Measurements from ENCODE around the gene BRD1.
"Not testable (repeated sequence)": the region's sequence is repeated elsewhere in the genome, so short reads cannot be mapped to it uniquely, and the experiment has no call there.

BRD1 gene

DNA sequence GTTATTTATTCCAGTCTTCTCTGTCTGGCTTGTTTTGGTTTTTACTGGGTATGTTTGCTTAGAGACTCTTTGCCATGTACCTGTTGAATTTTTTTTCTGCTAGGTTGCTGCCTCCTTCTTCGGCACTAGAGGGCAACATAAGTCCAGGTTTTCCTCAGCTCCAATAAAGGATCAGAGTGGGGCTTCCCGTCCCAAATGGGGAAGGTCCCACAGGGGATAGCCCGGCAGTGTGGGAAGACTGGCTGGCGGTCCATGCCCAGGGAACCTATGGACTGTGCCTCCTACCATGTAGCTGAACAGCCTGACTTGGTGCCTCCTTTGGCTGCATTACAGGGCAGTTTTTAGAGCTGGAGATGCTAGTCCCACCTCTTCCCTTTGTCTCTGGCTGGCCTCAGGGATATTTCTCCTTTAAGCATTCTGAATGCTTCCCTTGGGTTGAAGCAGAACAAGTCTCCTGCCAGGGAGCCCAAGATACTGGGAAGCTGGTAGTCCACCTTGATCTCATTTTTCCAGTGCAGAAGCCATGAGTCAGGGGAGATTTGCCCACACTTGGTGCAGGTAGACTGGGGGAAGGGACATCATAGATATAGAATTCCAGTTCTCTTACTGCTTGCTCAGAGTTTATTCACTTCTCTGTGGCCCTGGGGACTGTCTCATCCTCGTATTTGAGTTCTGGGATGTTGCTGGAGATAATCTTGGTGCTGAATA, 60.2 kb downstream of the BRD1 start:
- peak; percentile 46 for DNase-seq

DNA sequence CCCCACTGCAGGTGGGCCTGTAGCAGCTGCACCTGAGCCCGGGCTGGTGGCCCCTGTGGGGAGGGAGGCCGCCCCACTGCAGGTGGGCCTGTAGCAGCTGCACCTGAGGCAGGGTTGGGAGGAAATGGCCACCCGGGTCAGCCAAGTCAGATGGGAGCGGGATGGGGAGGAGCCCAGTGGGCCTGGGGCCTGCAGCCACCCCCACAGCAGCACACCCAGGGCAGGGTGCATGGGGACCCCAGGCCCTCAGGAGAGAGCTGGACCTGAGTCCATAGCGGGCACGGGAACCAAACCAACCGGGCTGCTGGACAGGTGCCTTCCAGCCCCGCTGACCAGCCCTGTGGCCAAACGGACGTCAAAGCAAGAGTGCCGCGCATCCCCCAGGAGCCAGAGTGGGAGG, 61.7 kb downstream of the BRD1 start:
- no peak for DNase-seq

DNA sequence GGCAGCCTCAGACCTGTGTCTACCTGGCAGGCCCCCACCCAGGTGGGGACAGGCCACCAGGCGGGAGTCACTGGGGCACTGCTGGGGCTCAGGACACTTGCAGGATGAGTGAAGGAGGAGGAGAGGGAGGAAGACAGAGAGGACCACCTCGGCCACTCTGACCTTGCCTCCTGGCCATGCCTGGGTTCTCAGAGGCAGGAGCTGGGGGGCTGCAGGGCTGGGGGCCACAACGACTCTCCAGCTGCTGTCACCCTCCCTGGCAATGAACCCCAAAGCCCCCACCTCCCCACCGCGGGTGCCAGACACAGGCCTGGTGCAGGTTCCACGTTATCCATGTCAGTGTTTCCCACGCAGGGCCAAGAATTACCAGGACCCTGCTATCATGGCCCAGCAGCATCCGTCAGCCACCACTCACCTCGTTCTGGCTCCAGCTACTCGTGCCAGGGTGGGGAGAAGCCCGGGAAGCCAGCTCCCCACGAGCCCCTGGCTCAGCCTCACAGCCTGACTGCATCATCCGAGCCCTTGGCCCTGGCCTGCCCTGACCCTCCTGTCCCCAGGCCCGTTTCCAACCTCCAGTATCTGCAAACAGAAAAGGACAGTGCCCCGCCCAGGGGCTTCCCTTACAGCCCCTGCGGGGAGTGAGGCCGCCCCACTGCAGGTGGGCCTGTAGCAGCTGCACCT, 62.4 kb downstream of the BRD1 start:
- DNase-seq, result no peak

DNA sequence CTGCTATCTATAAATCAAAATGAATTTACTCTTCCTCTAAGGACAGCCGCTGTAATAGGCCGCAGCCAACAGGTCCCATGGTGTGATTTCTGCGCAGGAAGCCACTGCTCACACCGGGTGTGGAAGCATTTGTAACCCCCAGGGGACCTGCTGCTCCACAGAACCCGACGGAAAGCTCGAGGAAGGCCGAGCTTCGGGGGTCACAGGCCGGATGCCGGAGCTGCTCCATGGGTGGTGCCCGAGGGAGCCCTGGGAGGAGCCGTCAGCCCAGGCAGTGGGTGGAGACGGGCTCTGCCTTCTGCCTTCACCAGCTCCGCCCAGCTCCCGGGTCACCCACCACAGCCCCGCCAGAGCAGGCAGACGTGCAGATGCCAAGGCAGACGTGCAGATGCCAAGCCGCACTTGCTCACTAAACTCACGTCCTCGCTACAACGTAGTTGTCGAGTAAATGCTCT, 63.5 kb downstream of the BRD1 start:
- DNase-seq, result no peak

DNA sequence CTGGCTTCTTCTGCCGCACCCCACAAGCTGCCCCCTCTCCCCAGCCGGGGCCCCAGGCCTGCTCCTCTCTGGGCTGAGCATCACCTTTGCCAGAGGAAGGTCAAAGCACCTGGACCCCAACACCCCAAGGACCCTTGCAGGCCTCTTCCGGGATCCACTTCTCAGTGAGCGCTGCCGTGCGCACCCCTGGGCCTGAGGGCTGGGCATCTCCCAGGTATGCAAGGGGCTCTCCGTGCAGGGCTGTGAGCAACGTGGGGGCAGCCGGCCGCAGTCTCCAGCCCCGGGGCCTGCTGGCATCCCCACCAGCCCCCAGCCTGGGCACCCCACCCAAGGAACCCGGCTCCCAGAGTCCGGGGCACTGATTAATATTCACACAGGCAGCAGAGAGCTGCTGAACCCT, 64.0 kb downstream of the BRD1 start:
- DNase-seq, result no peak

DNA sequence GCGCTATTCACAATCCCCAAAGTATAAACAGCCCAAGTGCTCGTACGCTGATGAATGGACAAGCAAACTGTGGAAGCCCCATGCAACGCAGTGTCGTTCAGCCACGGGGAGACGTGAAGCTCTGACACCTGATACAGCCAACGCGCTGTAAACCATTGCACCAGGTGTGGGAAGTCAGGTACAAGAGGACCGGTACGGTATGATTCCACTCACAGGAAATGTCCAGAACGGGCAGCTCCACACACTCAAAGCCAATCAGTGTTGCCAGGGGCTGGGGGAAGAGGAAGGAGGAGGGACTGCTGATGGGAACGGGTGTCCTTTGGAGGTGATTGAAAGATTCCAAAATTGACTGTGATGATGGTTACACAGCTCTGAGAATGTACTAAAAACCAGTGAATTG, 64.5 kb downstream of the BRD1 start:
- DNase-seq, result no peak

DNA sequence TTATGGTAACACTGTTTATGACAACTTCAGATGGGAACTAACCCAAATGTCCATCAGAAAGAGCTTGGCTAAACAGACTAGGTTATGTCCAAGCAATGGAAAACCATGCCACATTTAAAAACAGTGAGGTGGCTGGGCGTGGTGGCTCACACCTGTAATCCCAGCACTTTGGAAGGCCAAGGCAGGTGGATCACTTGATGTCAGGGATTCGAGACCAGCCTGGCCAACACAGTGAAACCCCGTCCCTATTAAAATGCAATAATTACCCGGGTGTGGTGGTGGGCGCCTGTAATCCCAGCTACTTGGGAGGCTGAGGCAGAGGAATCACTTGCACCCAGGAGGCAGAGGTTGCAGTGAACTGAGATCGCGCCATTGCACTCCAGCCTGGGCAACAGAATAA, 65.1 kb downstream of the BRD1 start:
- DNase-seq, result not testable (repeated sequence)

DNA sequence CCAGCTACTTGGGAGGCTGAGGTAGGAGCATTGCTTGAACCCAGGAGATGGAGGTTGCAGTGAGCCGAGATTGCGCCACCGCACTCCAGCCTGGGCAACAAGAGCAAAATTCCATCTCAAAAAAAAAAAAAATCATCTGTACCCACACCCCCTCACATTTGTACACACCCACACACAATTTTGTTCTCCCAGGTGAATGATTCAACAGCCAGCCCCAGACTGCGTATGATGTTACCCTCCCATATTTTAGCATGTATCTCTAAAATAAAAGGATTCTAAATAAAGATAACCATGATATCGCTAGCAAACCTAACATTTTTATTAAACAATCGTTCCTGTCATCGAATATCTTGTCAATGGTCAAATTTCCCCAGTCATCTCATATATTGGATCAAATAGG, 65.8 kb downstream of the BRD1 start:
- DNase-seq, result no peak

DNA sequence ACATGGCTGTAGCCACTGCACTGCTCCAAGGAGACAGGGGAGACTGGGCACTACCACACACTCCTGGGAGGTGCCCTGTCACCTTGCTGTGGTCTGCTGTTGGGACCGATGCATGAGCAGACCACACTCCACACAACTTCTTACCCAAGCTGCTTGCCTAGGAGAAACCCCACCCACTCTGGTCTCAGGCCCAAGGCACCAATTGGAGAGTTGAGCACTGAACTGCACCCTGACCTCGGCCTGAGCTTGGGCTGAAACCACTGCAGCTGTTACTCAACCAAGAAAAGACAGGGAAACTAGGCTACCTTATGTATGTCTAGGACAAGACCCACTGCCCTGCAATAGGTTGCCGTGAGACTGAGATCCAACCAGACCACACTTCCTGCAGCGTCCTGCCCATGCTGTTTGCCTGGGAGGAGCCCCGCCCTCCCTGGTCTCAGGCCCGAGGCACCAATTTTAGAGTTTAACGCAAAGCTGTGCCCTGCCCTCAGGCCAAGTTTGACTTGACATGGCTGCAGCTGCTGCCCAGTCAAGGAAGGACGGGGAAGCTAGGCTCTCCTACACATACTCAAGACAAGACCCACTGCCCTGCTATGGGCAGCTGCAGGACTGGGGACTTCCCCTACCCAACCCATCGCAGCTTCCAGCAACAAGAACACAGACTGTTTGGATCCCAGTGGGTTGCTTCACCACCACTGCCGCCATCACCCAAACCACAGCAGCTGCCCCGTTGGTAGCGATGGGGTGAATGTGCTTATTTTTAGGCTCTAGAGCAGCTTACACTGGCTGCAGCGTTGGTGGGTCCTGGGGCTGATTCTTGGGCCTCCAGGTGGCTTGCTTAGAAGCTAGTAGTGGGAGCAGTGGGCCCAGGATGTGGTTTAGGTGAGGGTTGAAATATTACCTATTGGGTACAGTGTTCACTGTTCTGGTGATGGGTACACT, 66.8 kb downstream of the BRD1 start:
- DNase-seq, result peak; percentile 90

DNA sequence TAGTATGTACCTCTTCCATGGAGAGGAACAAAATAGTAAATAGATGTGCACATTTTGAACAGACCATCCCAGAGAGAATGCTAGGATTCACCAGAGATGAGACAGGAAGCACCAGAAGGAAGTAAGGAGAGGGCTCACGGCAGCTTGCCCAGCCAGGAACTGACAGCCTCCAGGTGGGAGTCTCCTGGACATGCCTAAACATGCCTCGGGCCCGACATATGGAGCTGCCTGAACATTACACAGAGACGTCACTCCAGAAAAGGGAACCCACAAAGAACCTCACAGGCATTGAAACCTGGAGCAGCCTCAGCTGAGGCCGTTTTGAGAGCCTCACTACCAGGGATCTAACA, 67.4 kb downstream of the BRD1 start:
- DNase-seq, result no peak

DNA sequence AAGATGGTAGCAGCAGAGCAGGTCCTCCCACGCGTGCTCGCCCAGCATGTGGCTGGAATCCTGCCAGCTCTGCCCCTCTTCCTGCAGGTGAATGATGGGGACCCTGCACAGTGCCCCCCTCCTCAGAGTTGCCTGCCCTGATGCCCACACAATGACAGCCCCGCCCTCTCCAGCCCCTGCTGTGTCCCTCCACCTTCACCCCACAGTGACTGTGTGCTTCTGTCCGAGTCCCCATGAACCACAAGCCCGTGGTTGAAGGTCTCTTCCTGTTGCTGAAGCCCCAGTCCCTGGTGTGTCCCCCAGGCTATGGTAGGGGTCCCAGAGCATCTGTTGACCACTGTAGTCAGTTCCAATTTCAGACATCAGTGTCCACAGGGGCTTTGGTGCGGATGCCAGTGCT, 71.0 kb downstream of the BRD1 start:
- no peak for DNase-seq

DNA sequence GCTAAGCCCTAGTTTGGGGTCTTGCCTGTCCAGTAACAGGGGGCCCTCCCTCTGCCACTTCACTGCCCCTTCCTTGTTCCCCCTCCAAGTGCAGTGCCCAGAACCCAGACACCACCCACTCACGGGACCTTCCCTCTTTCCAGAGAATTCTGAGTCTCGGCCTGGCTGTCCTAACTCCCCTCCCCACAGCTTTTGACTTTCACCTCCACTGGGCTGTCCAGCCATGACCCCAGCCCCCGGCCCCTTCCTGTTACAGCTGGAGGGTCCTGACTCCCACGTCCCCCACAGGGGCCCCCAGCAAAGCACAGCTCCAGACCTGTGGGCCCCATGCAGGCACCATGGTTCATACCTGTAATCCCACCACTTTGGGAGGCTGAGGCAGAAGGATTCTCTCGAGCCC, 71.5 kb downstream of the BRD1 start:
- DNase-seq, result no peak

DNA sequence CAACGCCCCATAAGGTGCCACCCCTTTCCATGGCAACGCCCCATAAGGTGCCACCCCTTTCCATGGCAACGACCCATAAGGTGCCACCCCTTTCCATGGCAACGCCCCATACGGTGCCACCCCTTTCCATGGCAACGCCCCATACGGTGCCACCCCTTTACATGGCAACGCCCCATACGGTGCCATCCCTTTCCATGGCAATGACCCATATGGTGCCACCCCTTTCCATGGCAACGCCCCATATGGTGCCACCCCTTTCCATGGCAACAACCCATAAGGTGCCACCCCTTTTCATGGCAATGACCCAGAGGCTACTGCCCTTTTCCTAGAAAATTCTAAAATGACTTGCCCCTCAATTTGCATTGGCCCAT, 72.1 kb downstream of the BRD1 start:
- DNase-seq, result no peak

DNA sequence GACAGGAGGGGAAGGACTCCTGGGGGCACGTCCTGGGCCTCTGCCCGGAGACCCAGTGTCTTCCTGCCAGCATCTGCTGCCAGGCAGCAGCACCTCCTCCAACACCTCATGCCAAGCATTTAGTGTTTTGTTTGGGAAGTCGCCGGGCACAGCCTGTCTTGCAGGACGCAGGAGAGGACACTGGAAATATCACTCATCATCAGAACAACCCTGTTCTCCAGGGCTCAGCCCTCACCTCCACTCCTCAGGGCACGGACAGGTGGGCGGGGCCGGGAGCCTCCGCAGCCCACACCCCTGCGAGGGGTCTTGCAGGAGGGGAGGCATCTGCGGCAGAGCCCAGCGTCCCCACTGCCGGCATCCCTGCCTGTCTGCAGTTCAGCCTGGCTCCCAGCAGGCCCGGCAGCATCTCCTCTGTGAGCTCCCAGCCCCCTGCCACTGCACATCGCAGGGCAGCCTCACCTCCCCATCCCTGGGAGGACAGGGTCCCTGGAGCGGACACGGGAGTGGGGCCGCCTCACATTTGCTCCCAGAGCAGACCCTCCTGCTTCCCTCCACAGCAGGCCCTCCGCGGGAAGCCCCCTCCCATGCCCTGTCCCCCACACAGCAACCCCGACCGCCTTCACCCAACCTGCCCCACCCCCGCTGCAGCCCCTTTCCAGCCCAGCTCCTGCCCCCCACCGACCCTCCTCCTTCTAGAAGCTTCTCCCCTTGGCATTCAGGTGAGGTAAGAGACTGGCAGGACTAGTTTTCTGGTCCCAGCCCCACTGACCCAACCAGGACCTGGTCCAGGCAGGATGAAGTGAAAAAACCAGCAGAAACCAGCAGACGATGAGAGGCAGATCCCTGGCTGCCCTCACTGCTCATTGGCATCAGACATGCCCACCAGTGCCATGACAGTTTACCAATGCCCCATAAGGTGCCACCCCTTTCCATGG, 72.7 kb downstream of the BRD1 start:
- no peak for DNase-seq

DNA sequence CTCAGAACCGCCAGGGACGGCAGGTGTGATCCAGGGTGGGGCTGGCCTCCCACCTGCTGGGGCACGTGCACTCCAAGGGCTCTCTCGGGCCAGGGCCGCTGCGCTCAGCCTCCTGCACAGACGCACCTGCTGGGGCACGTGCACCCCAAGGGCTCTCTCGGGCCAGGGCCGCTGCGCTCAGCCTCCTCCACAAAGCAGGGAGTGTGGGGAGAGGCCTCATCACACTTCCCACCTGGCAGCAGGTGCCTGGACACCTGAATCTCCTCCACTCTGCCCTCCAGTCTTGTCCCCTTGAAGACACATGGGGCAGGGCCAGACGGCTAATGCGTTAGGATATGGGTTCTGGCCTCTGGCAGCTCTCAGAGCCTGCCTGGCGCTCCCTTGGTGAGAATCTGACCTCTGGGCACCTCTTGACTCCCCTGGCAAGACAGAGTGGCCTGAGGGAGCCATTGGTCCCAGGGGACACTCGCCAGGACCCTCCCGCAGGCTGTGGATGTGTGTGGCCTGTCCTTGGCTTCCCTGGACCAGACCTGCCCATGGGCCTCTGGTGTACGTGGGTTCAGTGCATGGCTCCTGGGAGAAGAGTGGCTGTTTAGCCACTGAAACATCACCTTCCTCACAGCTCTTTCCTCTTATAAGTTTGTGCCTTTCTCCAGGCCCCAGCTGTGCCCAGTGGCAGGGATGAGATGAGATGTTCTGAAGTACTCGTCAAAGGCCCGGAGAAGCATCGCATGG, 73.5 kb downstream of the BRD1 start:
- DNase-seq, result peak; percentile 90

DNA sequence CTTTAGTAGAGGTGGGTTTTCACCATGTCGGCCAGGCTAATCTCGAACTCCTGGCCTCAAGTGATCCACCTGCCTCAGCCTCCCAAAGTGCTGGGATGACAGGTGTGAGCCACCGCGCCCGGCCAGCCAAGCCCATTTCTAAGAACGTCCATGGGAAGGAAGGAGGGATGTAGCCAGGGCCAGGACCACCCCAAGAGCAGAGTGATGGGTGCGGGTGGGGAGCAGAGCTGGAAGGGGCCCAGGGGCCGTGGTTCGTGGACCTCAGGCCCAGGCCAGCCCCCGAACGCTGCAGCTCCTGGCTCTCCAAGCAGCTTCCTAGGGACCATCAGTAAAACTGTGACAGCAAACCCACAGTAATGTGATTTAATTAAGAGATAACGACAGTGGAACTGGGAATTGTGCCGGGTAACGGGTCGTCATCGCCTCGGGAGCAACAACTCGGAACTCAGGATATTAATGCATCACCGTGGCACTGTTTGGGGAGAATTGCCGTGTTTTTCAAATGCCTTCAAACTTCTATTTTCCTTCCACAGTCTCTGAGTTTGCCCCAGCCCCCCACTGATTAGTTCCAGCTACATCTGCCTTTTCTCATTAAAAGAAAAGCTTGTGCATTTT, 74.3 kb downstream of the BRD1 start:
- DNase-seq, result no peak

DNA sequence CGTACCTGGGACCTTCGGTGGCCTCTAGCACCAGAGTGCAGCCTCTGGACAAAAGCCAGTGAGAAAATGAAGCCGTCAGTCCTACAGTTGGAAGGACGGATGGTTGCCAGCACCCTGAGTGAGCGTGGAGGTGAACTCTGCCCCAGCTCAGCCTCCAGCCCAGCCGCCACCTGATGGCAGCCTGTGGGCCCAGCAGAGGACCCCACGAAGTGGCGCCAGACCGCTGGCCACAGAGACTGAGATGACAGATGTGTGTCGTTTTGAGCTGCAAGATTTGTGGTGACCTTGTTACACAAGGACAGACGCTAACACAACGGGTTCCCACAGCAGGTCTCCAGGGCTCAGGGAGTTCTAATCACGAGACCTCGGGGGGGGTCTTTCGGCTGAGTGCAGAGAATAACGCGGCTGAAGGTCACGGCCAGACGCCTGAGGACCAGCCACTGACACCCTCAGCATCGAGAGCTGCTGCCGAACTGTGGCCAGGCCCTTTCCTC, 75.0 kb downstream of the BRD1 start:
- no peak for DNase-seq

DNA sequence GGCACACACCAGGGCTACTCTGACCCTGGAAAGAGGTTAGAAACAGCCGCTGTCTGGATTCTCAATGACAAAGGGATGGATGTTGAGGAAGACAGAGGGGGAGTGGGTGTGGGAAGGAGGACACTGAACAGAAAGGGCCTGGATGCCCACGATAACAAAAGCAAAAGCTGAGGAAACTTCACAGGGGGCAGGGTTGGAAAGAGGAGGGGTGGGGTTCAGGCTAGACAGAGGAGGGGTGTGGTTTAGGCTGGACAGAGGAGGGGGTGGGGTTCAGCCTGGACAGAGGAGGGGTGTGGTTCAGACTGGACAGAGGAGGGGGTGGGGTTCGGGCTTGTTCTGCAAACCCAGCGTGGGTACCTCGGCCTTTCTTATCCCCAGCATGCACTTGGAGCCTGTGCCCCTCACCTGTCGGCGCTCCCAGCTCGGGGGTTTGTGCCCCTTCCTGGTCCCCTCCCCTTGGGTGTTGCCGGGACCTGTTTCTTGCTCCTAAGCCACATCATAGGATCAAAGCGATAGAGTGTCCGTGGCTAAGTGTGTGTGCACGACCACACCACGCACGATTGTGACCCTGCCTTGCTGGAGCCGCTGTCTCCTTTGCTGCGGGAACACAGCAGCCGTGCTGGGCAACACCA, 75.6 kb downstream of the BRD1 start:
- no peak for DNase-seq

DNA sequence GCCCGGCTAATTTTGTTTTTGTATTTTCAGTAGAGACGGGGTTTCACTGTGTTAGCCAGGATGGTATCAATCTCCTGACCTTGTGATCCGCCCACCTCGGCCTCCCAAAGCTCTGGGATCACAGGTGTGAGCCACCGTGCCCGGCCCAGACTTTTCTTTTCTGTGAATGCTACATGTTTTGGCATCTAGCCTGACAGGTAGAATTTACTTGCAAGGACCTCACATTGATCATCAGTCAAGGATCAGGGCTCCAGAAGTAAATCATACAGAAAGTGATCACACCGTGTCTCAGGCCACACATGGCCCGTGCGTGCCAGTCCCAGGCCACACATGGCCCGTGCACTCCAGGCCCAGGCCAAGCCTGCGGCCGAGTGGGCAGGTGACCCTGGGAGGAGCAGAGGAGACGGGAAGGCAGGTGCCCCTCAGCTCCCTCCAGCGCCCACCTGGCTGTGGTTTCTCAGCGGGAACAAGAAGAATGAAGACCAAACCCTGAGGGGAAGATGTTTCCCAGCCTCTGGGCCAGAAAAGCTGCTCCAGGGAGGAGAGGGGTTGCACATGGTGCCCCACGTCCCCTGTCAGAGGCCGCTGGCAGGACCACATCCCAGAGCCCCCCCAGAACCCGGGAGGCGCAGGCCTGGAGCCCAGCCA, 76.2 kb downstream of the BRD1 start:
- no peak for DNase-seq

DNA sequence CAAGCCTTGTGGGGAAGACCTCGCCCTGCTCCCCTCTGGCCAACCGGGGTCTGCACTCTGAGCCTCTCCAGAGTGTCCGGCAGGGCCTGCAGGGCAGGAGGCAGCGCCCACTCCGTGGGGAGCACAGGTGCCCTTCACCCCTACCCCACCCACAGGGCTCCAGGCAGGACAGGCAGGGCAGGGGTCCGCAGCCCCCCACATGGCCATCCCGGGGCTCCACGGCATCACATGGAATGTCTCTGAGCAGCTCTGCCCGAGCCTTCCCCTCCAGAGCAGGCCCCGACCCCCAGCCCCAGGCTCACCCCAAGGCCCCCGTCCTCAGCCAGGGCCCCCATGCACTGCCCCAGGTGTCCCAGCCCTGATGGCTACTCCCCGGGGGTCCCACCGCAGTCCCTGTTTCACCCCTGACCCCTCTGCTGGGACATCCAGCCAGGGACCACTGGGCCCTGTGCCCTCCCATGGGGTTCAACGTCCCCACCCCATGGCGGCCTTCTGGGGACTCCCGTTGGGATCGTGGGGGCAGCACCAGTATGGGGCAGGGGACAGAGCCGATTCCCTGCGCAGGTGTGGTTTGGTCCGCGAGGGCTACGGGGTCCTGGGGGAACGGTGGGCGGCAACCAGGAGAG, 77.7 kb downstream of the BRD1 start:
- DNase-seq, result no peak
